GM12865 (cell line): ENCODE data around the gene PSMA7.

Source experiments
- DNase-seq: peaks from one replicate; pipeline ENCODE4 v3.0.0; 2010; ENCODE audit warnings: low read depth
- H3K4me3 ChIP-seq: 2 replicates; pipeline ENCODE4 v1.5.1; 2011; ENCODE audit warnings: mild to moderate bottlenecking, low read depth, low read length, control low read depth
- TF ChIP-seq, protein P1 (sequence below): IDR thresholded peaks from 2 replicates; pipeline ENCODE4 v1.5.1; 2011; ENCODE audit warnings: low read length, control low read depth, low read depth, inconsistent platforms; ENCODE audit not compliant: insufficient read depth; ENCODE audit errors: missing control alignments

PSMA7 gene

GRCh38 chr20:62163986-62164762, 21.0 kb upstream of the PSMA7 start:
- DNase-seq = no peak
- no peak overlapping the region for H3K4me3 ChIP-seq
- TF ChIP-seq, protein P1, sequence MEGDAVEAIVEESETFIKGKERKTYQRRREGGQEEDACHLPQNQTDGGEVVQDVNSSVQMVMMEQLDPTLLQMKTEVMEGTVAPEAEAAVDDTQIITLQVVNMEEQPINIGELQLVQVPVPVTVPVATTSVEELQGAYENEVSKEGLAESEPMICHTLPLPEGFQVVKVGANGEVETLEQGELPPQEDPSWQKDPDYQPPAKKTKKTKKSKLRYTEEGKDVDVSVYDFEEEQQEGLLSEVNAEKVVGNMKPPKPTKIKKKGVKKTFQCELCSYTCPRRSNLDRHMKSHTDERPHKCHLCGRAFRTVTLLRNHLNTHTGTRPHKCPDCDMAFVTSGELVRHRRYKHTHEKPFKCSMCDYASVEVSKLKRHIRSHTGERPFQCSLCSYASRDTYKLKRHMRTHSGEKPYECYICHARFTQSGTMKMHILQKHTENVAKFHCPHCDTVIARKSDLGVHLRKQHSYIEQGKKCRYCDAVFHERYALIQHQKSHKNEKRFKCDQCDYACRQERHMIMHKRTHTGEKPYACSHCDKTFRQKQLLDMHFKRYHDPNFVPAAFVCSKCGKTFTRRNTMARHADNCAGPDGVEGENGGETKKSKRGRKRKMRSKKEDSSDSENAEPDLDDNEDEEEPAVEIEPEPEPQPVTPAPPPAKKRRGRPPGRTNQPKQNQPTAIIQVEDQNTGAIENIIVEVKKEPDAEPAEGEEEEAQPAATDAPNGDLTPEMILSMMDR = no peak

- no peak overlapping the region for H3K4me3 ChIP-seq
- TF ChIP-seq, protein P1 = no peak
- DNase-seq = no peak
Measured at GRCh38 chr20:62163485-62163865, 20.3 kb upstream of the PSMA7 start.

GRCh38 chr20:62162765-62163484, 19.7 kb upstream of the PSMA7 start:
- DNase-seq = no peak
- no peak overlapping the region for H3K4me3 ChIP-seq
- TF ChIP-seq, protein P1 = no peak

DNA sequence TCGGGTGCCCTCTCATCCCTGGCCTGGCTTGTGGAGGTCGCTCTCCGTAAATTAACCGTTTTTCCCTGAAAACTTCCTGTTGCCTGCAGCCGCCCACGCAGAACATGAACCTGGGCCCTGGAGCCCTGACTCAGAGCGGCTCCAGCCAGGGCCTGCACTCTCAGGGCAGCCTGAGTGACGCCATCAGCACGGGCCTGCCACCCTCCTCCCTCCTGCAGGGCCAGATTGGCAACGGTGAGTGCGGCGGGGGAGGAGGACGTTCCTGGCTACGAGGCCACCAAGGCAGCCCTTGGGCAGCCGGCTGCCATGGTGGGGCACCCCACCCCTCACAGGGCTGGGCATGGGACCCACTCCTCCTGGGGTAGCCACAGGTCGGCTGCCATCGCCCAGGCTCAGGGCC, 18.2 kb upstream of the PSMA7 start:
- TF ChIP-seq, protein P1 = no peak
- H3K4me3 ChIP-seq = no peak overlapping the region
- no peak for DNase-seq

DNA sequence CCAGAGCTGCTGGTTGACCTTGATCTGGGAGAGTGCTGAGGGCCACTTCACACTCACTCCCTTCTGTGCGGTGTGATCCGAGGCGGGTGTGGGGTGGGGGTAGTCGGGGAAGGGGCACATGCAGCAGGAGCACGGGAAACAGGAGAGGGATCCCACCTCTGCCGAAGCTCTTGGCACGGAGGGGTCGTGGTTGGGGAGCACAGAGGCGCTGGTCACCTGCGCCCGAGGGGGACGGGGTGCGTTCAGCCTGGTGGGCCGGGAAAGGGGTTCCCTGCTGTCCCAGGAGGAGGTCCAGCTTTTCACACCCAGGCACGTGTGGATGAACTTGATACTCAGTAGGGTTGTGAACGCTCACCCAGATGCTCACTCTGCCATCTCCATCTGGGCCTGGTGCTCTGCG, 17.7 kb upstream of the PSMA7 start:
- no peak for DNase-seq
- no peak overlapping the region for H3K4me3 ChIP-seq
- TF ChIP-seq, protein P1 = no peak

- TF ChIP-seq, protein P1 = no peak
- DNase-seq = no peak
- no peak overlapping the region for H3K4me3 ChIP-seq
Measured at GRCh38 chr20:62160253-62160652, 17.1 kb upstream of the PSMA7 start.
